NCI-H748 (cell line): ENCODE data around the gene FXYD5.

Experiments used
- DNase-seq: peaks from one replicate; lab custom pipeline; 2025; ENCODE audit not compliant: unreplicated experiment; lab: John Stamatoyannopoulos, UW

Gene FXYD5

DNA sequence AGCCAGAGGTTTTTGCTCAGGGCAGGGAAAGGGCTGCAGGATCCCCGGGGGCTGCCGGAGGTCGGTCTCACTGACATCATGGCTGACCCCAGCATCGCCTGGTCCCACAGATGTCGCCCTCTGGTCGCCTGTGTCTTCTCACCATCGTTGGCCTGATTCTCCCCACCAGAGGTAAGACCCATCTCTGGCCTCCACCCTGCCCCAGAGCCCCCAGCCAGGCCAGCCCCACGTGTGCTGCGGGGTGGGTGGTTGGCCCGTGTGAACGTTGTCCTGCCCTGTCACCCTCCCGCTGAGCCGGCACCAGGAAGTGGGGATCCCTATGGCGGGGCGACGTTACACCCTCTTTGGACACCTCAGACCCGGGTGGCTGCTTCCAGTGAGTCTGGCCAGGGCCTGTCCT is 906 bp downstream of the FXYD5 start:
- no peak for DNase-seq

DNA sequence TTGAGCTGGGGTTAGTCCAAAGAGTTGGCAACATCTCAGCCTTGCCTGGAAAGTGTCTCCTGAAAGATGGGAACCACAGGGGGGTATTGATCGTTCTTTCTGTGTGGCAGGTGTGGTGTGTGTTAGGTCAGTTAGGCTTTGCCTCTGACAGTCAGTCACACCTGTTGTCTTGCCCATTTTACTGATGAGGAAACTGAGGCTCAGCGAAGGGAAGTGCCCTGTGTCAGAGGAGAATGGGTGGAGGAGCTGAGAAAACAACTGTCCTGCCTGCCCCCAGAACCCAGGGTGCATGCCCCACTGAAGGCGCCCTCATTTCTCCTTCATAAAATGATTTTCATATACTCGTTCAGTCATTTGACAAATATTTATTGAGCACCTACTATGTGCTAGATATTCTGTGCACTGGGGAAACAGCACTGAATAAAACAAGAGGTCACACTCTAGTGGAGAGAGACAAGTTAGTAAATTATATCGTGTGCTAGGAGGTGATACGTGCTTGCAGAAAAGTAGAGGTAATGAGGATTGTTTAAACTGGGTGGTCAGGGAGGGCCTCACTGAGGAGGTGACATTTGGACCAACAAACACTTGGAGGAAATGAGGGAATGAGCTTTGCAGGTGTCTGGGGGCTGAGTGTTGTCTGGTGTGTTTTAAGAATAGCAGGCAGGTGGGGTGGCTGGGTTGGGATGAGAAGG is 1.6 kb downstream of the FXYD5 start:
- DNase-seq, result no peak

DNA sequence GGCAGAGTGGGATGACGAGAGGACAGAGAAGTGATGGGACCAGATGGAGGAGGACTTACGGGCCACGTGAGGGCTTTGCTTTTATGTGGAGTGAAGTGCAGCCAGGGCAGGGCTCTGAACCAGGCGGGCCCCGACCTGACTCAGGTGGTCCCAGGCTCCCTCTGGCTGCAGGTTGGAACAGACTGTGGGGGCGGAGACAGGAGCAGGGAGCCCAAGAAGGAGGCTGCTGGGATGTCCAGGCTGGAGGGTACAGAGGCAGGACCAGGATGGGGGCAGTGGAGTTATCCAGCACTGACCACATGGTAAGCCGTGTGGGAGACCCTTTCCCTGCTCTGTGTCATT is 2.1 kb downstream of the FXYD5 start:
- no peak for DNase-seq

- DNase-seq, result no peak
Observed at GRCh38 chr19:35157431-35157830, 2.9 kb downstream of the FXYD5 start.

GRCh38 chr19:35159606-35160005 is 5.1 kb downstream of the FXYD5 start:
- no peak for DNase-seq

GRCh38 chr19:35160629-35161433 is 6.3 kb downstream of the FXYD5 start:
- DNase-seq, result no peak

DNA sequence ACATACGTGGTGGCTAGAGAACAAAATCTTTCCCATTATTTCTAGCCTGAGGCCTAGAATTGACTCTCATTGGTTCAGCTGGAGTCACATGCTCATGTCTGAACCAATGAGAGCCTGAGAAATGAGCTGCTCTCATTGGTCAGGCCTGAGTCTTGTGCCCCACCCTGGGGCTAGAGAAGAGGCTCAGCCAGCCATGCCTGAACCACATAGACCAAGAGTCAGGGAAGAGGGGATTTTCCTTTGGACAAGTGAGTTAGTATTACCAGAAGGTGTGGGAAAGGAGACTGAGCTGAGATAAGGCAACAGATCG is 6.9 kb downstream of the FXYD5 start:
- DNase-seq, result no peak

DNA sequence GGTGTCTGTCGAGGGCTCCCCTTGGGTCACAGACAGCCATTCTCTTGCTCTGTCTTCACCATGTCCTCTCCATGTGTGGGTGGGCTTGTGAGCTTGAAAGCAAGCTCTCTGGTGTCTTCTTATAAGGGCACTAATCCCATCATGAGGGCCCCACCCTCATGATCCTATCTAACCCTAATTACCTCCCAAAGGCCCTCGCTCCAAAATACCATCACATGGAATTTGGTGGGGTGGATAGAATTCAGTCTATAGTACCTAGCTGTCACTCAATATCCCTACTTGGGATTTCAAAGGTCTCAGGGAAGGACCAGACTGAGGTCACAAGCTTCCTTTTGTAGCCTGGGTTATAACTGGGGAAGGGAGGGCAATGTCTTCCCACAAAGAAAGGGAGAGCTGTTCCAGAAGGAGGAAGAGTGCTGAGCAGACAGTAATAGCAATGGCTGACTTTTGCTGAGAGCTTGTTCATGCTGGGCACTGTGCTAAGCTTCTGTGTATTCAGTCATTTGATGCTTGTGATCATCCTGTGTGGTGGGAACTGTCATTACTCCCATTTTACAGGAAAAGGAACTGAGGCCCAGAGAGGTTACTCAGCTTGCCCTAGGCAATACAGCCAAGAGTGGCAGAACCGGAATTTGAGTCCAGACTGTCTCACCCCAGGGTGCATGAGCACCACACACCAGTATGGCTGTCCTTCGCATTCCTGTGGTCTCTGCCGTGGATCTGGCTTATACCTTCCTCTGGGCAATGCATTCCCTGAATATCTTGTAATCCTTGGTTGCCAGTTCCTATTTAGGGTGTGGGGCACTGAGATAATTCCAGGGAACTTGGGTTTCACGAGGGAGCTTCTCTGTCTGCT is 8.2 kb downstream of the FXYD5 start:
- DNase-seq, result no peak

DNA sequence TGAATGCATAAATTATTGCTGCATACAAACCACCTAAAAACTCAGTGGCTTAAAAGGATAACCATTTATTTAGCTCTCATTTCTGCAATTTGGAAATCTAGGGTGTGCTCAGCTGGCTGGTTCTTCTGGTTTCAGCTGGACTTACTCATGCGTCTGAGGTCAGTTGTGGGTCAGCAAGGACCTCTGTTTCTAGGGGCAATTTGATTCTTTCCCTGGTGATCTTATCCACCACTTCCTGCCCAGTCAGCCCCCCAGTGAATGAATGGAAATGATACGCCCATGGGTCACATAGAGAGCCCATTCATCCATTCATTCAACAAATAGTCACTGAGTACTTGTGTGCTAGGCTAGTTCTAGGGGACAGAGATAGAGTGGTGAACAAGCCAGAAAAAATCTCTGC is 9.9 kb downstream of the FXYD5 start:
- no peak for DNase-seq

DNA sequence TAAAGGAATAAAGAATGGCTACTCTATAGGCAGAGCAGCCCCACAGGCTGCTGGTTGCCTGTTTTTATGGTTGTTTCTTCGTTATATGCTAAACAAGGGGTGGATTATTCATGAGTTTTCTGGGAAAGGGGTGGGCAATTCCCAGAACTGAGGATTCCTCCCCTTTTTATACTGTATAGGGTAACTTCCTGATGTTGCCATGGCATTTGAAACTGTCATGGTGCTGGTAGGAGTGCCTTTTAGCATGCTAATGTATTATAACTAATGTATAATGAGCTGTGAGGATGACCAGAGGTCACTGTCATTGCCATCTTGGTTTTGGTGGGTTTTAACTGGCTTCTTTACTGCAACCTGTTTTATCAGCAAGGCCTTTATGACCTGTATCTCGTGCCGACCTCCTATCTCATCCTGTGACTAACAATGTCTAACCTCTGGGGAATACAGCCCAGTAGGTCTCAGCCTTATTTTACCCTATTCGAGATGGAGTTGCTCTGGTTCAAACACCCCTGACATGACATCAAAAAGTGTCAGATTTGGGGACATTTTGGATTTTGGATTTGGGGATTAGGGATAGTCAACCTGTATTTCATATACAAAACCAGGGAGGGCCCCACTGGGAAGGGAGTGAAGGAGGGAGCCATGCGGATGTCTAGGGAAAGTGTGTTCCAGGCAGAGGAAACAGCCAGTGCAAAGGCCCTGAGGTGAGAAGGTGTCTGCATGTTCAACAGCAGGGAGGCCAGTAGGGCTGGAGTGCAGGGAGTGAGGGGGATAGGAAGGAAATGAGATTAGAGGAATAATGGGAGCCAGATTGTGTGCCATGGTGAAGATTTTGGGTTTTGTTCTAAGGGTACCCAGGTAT is 10.9 kb downstream of the FXYD5 start:
- DNase-seq, result no peak

GRCh38 chr19:35166100-35167063 is 11.8 kb downstream of the FXYD5 start:
- DNase-seq, result no peak

- no peak for DNase-seq
Observed at GRCh38 chr19:35167251-35168119, 12.9 kb downstream of the FXYD5 start.

GRCh38 chr19:35168196-35168595 is 13.7 kb downstream of the FXYD5 start:
- no peak for DNase-seq

DNA sequence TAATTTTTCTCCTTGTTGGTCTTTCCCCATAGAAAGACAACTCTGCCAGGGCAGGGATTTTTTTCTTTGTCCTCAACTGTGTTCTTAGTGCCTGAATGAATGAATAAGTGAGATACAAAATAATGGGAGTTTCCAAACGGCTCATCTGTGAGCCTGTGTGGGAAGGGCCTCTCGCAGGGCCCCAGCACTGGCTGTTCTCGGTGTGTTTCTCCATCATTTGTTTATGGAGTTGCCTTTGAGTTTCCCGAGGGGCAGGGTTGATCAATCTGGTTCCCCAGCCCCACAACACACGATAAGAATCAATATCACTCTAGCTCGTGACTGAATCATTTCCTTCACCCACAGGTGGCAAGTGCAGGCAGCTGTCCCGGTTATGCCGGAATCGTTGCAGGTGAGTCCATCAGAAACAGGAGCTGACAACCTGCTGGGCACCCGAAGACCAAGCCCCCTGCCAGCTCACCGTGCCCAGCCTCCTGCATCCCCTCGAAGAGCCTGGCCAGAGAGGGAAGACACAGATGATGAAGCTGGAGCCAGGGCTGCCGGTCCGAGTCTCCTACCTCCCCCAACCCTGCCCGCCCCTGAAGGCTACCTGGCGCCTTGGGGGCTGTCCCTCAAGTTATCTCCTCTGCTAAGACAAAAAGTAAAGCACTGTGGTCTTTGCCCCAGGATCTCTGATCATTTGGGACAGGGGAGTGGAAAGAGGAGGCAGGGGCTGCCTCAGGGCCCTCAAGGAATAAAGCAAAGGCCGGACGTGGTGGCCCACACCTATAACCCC is 14.9 kb downstream of the FXYD5 start:
- DNase-seq, result no peak

DNA sequence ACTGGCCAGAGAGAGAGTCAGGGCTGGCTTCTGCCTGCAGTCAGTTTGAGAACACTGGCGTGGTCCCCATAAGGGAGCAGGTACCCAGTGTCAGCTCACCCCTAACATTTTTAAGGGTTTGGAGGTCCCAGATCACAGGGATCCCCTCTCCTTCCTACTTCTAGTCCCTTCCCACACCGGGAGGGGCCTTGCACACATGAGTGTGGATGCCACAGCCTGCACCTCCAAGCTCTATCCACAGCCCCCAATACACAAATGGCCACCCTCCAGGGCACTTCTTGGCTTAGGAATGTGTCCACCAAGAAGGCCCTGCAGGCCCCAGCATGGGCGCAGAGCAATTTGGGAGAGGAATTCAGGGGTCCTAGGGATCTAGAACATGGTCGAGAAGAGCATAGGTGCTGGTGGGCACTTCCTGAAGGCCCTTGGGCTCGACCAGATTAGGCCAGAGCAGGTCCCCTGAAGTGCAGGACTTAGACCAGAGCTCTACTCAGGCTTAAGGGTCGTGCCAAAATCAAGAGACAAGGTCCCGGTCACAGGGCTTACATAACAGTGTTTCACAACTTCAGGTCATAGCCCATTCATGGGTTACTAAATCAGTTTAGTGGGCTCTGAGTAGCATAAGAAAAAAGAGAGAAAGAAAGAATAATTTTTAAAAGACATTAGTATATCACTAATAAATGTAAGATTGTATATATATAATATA is 16.0 kb downstream of the FXYD5 start:
- no peak for DNase-seq

- no peak for DNase-seq
Observed at GRCh38 chr19:35171730-35172129, 17.2 kb downstream of the FXYD5 start.

DNA sequence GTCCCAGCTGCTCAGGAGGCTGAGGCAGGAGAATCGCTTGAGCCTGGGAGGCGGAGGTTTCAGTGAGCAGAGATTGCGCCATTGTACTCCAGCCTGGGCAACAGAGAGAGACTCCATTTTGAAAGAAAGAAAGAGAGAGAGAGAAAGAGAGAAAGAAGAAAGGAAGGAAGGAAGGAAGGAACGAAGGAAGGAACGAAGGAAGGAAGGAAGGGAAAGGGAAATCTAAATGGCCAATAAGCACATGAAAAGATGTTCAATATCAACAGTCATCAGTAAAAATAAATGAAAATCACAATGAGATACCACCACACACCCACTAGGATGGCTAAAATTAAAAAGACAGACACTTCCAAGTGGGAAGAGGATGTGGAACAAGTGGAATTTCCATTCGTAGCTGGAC is 19.7 kb downstream of the FXYD5 start:
- DNase-seq, result no peak

GRCh38 chr19:35176181-35176570 is 21.6 kb downstream of the FXYD5 start:
- no peak for DNase-seq
